H1 (cell line): ENCODE data around the gene ARHGAP21. TPM values are rescaled to one million over a fixed set of nuclear protein-coding genes. Genes with fewer than 3 reads are reported as not detected.
A peak's percentile ranks its signal among the peaks of the same experiment; 100 is the strongest.

ENCODE experiments used
- CTCF ChIA-PET: fragments of 300-600 bp; sonication (Branson Sonifier 250); formaldehyde crosslinking; loops from one replicate; lab custom pipeline; 2021; ENCODE audit not compliant: partially characterized antibody; lab: Charles Lee
- POLR2A ChIA-PET: fragments of 300-600 bp; sonication (Branson Sonifier 250); formaldehyde crosslinking; loops from one replicate; lab custom pipeline; 2021; ENCODE audit warnings: inconsistent platforms; ENCODE audit not compliant: partially characterized antibody; lab: Charles Lee
- DNase-seq, 2 experiments: peaks; one replicate each; pipeline versions ENCODE4 v3.0.0 to v3.0.0-alpha.2; 2010 to 2022; ENCODE audit warnings: low spot score in 2 of 2, low read depth in 1 of 2, mixed read lengths in 1 of 2
- FAIRE-seq: peaks from 2 replicates; lab custom pipeline; 2011; peaks lifted over from hg19 to GRCh38; lab: Jason Lieb, UNC
- H2AFZ ChIP-seq: 2 replicates; pipeline ENCODE4 v1.8.1; 2012; ENCODE audit warnings: low read length, inconsistent platforms
- H2AK5ac ChIP-seq: 2 replicates; pipeline ENCODE4 v1.6.1; 2013; ENCODE audit warnings: low read depth, low read length
- H2BK120ac ChIP-seq: replicated peaks from 2 replicates; pipeline ENCODE3; 2013; ENCODE audit warnings: low read depth, low read length, inconsistent platforms
- H2BK12ac ChIP-seq: 2 replicates; pipeline ENCODE4 v1.6.1; 2013; ENCODE audit warnings: low read depth, low read length
- H2BK15ac ChIP-seq: 2 replicates; pipeline ENCODE4 v1.6.1; 2013; ENCODE audit warnings: low read length
- H2BK20ac ChIP-seq: 2 replicates; pipeline ENCODE4 v1.6.1; 2013; ENCODE audit warnings: low read length
- H2BK5ac ChIP-seq: 2 replicates; pipeline ENCODE4 v1.6.1; 2013; ENCODE audit warnings: low read depth, low read length
- H3K14ac ChIP-seq: 2 replicates; pipeline ENCODE4 v1.6.1; 2013; ENCODE audit warnings: inconsistent platforms; ENCODE audit not compliant: insufficient read length
- H3K18ac ChIP-seq: 2 replicates; pipeline ENCODE4 v1.6.1; 2013; ENCODE audit warnings: low read length; ENCODE audit errors: extremely low read depth
- H3K23ac ChIP-seq: 2 replicates; pipeline ENCODE4 v1.6.1; 2013; ENCODE audit warnings: inconsistent platforms; ENCODE audit not compliant: insufficient read length
- H3K23me2 ChIP-seq: 2 replicates; pipeline ENCODE4 v1.6.1; 2013; ENCODE audit warnings: low read depth, low read length
- H3K27ac ChIP-seq: 2 replicates; pipeline ENCODE4 v1.6.1; 2011; ENCODE audit warnings: low read depth, low read length, inconsistent platforms
- H3K27me3 ChIP-seq, 4 experiments: replicated peaks in 1 of 4; 1 replicate in 1 of 4; 2 replicates in 3 of 4; pipeline versions ENCODE4 v1.6.1 to v1.8.1; 2011 to 2013; ENCODE audit warnings: low read length in 3 of 4, mild to moderate bottlenecking in 3 of 4, inconsistent platforms in 2 of 4, mixed read lengths in 2 of 4, moderate library complexity in 1 of 4; ENCODE audit not compliant: control insufficient read depth in 3 of 4, insufficient read depth in 3 of 4; ENCODE audit errors: extremely low read depth in 1 of 4
- H3K36me3 ChIP-seq, 4 experiments: 2 replicates each; pipeline versions ENCODE4 v1.6.1 to v1.8.1; 2011 to 2013; ENCODE audit warnings: mild to moderate bottlenecking in 4 of 4, low read length in 3 of 4, moderate library complexity in 2 of 4, control low read depth in 1 of 4, inconsistent platforms in 1 of 4; ENCODE audit not compliant: insufficient read depth in 4 of 4, control insufficient read depth in 2 of 4
- H3K4ac ChIP-seq: replicated peaks from 2 replicates; pipeline ENCODE3; 2013; ENCODE audit warnings: low read length, low read depth, mixed read lengths, inconsistent platforms; ENCODE audit not compliant: insufficient read length
- H3K4me1 ChIP-seq, 4 experiments: replicated peaks in 1 of 4; 1 replicate in 1 of 4; 2 replicates in 3 of 4; pipeline versions ENCODE4 v1.6.1 to v1.8.1; 2011 to 2013; ENCODE audit warnings: low read length in 3 of 4, inconsistent platforms in 2 of 4, mixed read lengths in 1 of 4; ENCODE audit not compliant: insufficient read depth in 4 of 4, control insufficient read depth in 3 of 4
- H3K4me2 ChIP-seq, 2 experiments: 2 replicates each; pipeline versions ENCODE4 v1.6.1 to v1.8.1; 2011 to 2013; ENCODE audit warnings: low read depth in 2 of 2, low read length in 2 of 2, control low read depth in 1 of 2, inconsistent platforms in 1 of 2, mild to moderate bottlenecking in 1 of 2; ENCODE audit not compliant: insufficient read depth in 1 of 2
- H3K4me3 ChIP-seq, 4 experiments: fragments of 200-600, 300-600 bp in 1 of 4; sonication (generic), shearing (Covaris generic), sonication (Bioruptor Twin) in 1 of 4; 2 replicates each; pipeline versions ENCODE4 v1.5.1 to v1.8.1; 2011 to 2016; ENCODE audit warnings: low read length in 4 of 4, low read depth in 3 of 4, control low read depth in 2 of 4, inconsistent platforms in 2 of 4, mild to moderate bottlenecking in 2 of 4, mixed read lengths in 1 of 4, moderate library complexity in 1 of 4; ENCODE audit not compliant: insufficient read depth in 2 of 4; ENCODE audit errors: extremely low read depth in 1 of 4
- H3K56ac ChIP-seq: replicated peaks from 2 replicates; pipeline ENCODE3; 2013; ENCODE audit warnings: low read depth, mild to moderate bottlenecking, mixed read lengths, low read length, inconsistent platforms; ENCODE audit not compliant: insufficient read length
- H3K79me1 ChIP-seq: 2 replicates; pipeline ENCODE4 v1.6.1; 2013; ENCODE audit warnings: low read depth, low read length, control low read depth
- H3K79me2 ChIP-seq, 2 experiments: 2 replicates each; pipeline versions ENCODE4 v1.6.1 to v1.8.1; 2012 to 2013; ENCODE audit warnings: low read length in 2 of 2, mild to moderate bottlenecking in 2 of 2, inconsistent platforms in 1 of 2; ENCODE audit not compliant: insufficient read depth in 2 of 2, control insufficient read depth in 1 of 2
- H3K9ac ChIP-seq, 4 experiments: replicated peaks in 1 of 4; 1 replicate in 1 of 4; 2 replicates in 3 of 4; pipeline versions ENCODE4 v1.6.1 to v1.8.1; 2011 to 2013; ENCODE audit warnings: low read depth in 3 of 4, low read length in 3 of 4, control low read depth in 2 of 4, mild to moderate bottlenecking in 2 of 4, moderate library complexity in 2 of 4, inconsistent platforms in 1 of 4; ENCODE audit errors: extremely low read depth in 1 of 4
- H3K9me3 ChIP-seq, 2 experiments: 2 replicates each; pipeline versions ENCODE4 v1.6.1 to v1.8.1; 2012 to 2013; ENCODE audit warnings: mild to moderate bottlenecking in 2 of 2, moderate library complexity in 2 of 2, control low read depth in 1 of 2, inconsistent platforms in 1 of 2, low read depth in 1 of 2, low read length in 1 of 2, mixed read lengths in 1 of 2; ENCODE audit not compliant: insufficient read depth in 2 of 2
- H4K20me1 ChIP-seq, 2 experiments: replicated peaks in 1 of 2; 2 replicates each; pipeline versions ENCODE3 to v1.8.1; 2011 to 2013; ENCODE audit warnings: inconsistent platforms in 2 of 2, low read length in 2 of 2, mild to moderate bottlenecking in 1 of 2; ENCODE audit not compliant: insufficient read depth in 2 of 2, control insufficient read depth in 1 of 2
- H4K5ac ChIP-seq: 2 replicates; pipeline ENCODE4 v1.6.1; 2013; ENCODE audit warnings: low read length, low read depth, mixed read lengths, inconsistent platforms; ENCODE audit not compliant: insufficient read length
- H4K8ac ChIP-seq: 2 replicates; pipeline ENCODE4 v1.8.0; 2013; ENCODE audit warnings: mild to moderate bottlenecking, moderate library complexity, low read length, inconsistent platforms; ENCODE audit not compliant: insufficient read depth; ENCODE audit errors: extremely low read depth
- H4K91ac ChIP-seq: replicated peaks from 2 replicates; pipeline ENCODE3; 2013; ENCODE audit warnings: low read length, mixed read lengths, inconsistent platforms; ENCODE audit not compliant: insufficient read length
- ASH2L ChIP-seq: fragments of 200-600, 300-600 bp; sonication (generic); IDR thresholded peaks from one replicate; pipeline ENCODE4 v1.7.1; 2017; ENCODE audit warnings: low read length
- NANOG ChIP-seq: IDR thresholded peaks from 2 replicates; pipeline ENCODE4 v1.6.1; 2011; ENCODE audit warnings: low read length, low read depth, mild to moderate bottlenecking, inconsistent platforms; ENCODE audit not compliant: insufficient read depth, poor library complexity, severe bottlenecking
- SIN3A ChIP-seq, 2 experiments: IDR thresholded peaks in 1 of 2; conservative IDR thresholded peaks in 1 of 2; 2 replicates each; pipeline ENCODE4 v1.6.1; 2011 to 2012; ENCODE audit warnings: low read length in 2 of 2, improper control_type of control experiment in 1 of 2, low read depth in 1 of 2, mild to moderate bottlenecking in 1 of 2
- WGBS, 2 experiments: shearing (Covaris generic) in 1 of 2; methylation state at CpG; one replicate each; pipeline versions ENCODE4 v1.1.6 to v1.1.7; 2013 to 2015; ENCODE audit warnings: low lambda C conversion rate in 2 of 2, mixed read lengths in 2 of 2, inconsistent platforms in 1 of 2, low coverage in 1 of 2, missing lambda C conversion rate in 1 of 2; ENCODE audit not compliant: insufficient replicate concordance in 2 of 2, insufficient coverage in 1 of 2, insufficient read length in 1 of 2; ENCODE audit errors: extremely low coverage in 1 of 2, missing lambda C conversion rate in 1 of 2; 5-methylcytosine and 5-hydroxymethylcytosine counted together
- polyA plus RNA-seq, 7 experiments: library from polyadenylated mRNA; depleted of rRNA in 3 of 7; stranded (reverse) in 5 of 7; unstranded in 2 of 7; fragments of >200 nt in 5 of 7; fragments of 200-250 nt in 2 of 7; gene quantifications; 1 replicate in 5 of 7; 2 replicates in 1 of 7; 4 replicates in 1 of 7; pipeline versions ENCODE4 v1.2.1 to v1.2.3, GENCODE V29; 2011 to 2013; ENCODE audit warnings: missing spikeins in 2 of 7, mixed read lengths in 2 of 7
- total RNA-seq: library from RNA; stranded (reverse); fragmentation: NEBNext Ultra II Directional; extraction: Animal tissue kit (Norgen Biotek cat#: 25700); gene quantifications from 2 replicates; pipeline ENCODE4 v1.2.1, GENCODE V29; 2021

ARHGAP21 gene
- total and polyA plus RNA-seq, 2 of the 8 experiments (the other 6 are each of a cell fraction or from before 2014, with no cell fraction given): 14.4 to 35.3 TPM

- POLR2A ChIA-PET: interaction anchor here (1.0 to 3.6 kb wide), 5 partner anchors 12 to 231 kb away, joined by 3 to 21 read pairs (median 4); partner anchors contain the start of gene PRTFDC1
- H3K79me2 ChIP-seq: peaks cover 0 to 50% of the 10 kb centered on the region in 2 experiments; a peak in 2 of 4 replicates
Measured at GRCh38 chr10:24722131-24722675, 1.5 kb downstream of the ARHGAP21 start.

More at GRCh38 chr10:24722131-24722675, 1.5 kb downstream of the ARHGAP21 start:
- Histone ChIP-seq H3K56ac (no peak overlapping the region), H2BK15ac (0 out of 2 replicates have a peak overlapping the region, but pooled peaks have one; percentile 61), H3K27me3 (peaks cover 0 to 16% (median 12%) of the 10 kb centered on the region in 4 experiments; a peak in 5 of 7 replicates), H3K4me3 (peak overlapping the region; percentile 67 to 96 (median 84)), H3K23me2 (peaks cover 23% of the 10 kb centered on the region), H4K8ac (peak overlapping the region; percentile 86; the same call in 1 of the 2 replicates), H2BK5ac (no peak overlapping the region), H3K23ac (no peak overlapping the region), H2AFZ (no peak overlapping the region), H3K36me3 (no peaks in the 10 kb centered on the region), H4K5ac (no peak overlapping the region), H4K20me1 (peaks cover 4% of the 10 kb centered on the region in 2 experiments), H2AK5ac (no peak overlapping the region), H2BK120ac (no peak overlapping the region), H2BK12ac (no peak overlapping the region), H3K9me3 (no peaks in the 10 kb centered on the region), H3K4me2 (peak overlapping the region; percentile 98), H3K27ac (no peak overlapping the region), H4K91ac (no peak overlapping the region), H3K4ac (no peak overlapping the region), H3K79me1 (peaks cover 3% of the 10 kb centered on the region; the same call in 1 of the 2 replicates), H3K14ac (no peak overlapping the region), H3K4me1 (peaks cover 6 to 19% (median 14%) of the 10 kb centered on the region in 4 experiments), H3K9ac (peak overlapping the region in 1 of 4 experiments; percentile 73; a peak in 3 of 7 replicates), H3K18ac (no peak overlapping the region; the same call in 1 of the 2 replicates), H2BK20ac (no peak overlapping the region)
- WGBS, 2 experiments: 1% methylated on average over 12 of the region's 19 CpGs; no CpG with 5 or more reads in 1 of the 2 experiments
- DNase-seq: no peak
- FAIRE-seq: no peak
- CTCF ChIA-PET: interaction anchor here (0.6 to 1.3 kb wide), 3 partner anchors 57 to 104 kb away, joined by 3 to 4 read pairs (median 3); no protein-coding TSS in a partner anchor
- TF ChIP-seq ASH2L (peak; percentile 6), SIN3A (conservative IDR thresholded peaks at IDR 0.05 in 1 of 2, IDR thresholded peaks at IDR 0.05 in 1 of 2; ENCODE audit: low read depth in 1 of 2, low read length in 2 of 2) (peak in 1 of 2 experiments; percentile 36; a peak in 1 of 4 replicates), NANOG (no peak)
